Measurements from ENCODE around the gene SHB.

The SHB gene

GRCh38 chr9:38042626-38043357 is 26.2 kb downstream of the SHB start:
- no peak for DNase-seq (ENCODE audit: low read depth in 2 of 2)

DNA sequence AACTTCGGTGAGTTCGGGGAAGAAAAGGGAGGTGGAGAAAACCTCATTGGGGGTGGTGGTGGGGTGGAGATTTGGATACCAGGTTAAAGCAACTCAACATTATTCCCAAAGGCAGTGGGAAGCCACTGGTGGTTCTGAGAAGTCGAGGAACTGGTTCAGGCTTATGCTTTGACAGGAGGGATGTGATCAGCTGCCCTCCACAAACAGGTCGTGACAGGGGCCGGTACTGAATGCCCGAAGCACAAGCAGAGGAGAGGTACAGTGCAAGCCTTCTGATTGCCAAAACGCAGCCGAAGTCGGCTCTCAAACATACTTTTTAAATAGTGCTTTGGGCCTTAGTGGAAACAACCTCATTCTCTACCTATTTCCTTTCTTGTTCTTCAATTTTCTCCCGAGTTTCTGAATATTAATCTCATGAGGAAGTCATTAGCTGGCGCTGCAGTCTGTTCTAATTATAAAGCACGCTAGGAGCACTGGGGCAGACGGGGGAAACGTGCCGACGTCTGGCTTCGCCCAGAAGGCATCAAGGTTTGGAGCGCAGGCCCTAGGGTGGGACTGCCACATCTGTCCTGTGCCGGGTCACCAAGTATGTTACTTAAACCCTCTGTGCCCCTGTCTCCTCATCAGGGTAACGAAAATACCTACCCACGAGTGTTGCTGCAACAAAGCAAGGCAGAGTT is 27.3 kb downstream of the SHB start:
- no peak for DNase-seq (ENCODE audit: low read depth in 2 of 2)

DNA sequence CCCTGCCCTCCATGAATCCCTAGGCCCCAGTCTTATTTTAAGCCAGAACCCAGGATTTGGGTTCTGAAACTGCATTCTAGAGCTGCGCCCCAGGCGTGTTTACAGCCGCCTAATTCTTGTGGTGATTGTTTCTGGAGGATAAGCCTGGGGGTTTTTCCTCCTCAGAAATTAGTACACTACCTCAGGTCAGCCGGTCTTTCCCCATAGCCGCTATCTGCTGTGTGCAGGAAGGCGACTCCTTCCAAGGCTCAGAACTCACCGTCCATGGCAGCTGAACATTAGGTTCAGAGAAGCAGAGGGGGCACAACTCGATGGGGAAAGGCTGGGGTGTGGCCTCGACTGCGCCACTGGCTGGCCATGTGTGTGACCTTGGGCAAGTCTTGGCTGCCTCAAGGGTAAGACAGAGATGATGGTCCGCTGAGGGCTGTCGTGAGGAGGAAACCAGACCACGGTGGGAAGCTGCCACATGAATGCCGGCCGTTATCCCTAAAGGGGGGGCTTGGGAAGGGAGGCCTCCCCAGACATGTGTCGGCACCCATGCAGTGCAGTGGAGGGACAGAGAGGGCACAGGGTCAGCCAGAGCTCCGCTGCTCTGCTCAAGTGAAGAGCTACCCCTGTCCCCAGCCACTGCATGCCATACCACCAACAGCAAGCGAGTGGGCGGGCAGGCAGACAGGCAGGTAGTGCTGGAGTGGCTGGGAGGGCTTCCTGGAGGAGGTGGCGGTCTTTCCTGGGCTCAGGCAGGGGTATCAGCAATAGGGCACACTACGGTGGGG is 28.9 kb downstream of the SHB start:
- DNase-seq (ENCODE audit: low read depth in 2 of 2): no peak

DNA sequence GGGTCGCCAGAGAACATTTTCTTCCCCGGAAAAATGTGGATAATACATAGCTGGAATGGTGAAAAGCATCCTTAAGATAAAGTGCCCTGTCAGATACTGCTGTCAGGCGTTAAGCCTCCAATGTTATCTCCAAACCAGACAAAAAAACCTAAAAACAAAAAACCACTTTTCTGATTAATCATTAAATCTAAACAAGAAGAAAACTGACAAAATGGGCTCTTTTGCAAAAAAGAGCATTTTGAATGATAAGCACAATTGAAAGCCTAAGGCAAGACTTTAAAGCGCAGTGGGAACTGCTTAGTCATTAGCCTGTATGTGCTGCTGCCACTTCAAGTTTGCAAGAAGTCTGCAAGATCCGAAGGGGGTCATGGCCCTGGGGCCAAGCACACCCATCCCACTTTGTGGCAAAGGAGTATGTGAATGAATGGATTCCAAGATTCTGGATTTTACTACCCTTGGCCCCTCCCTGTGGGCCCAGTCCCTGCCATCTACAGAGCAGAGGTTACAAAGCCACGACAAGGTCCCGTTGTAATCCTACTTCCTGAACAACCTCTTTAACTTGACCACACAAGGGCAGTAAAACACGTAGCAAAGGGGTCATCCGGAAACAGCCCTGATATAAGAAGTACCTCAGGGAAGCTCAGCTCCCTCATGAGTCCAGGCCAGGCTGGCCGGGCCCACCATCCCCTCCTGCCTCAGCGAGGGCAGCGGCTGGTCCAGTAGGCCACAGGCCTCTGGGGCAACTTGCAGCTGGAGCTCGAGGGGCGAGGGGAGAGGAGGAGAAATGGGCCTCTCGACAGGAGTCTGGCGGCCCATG is 29.7 kb downstream of the SHB start:
- no peak for DNase-seq (ENCODE audit: low read depth in 2 of 2)

DNA sequence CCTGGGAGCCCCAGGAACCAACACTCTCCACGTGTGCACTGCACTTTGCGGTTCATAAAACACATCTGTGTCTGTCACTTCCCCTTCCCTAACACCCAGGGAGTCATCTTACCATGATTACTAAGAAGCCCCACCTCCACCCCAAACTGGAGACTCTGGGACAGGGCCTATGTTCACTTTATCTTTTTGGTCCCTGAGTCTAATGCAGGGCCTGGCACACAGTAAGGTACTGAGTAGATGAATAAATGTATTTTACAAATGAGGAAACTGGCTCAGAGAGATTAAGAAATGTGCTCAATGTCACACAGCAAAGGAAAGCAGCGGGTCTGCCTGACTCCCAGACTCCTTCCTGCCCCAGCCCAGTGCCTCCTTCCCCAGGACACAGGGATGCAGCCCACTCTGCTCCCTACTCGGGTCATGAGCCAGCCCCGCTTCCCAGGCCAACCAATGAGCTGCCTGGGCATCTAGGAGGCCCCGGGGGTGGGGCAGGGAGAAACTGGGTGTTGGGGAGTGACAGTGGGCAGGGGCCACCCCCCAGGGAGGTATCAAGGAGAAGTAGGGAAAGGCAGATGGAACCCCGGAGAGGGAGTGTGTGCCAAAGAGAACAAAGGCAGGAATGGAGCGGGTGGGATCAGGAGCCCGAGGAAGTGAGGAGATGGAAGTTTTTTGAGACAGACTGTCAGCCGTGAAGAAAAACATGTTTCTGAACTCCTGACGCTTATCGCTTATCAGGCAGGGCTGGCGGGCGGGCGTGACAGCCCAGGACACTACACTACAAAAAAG is 30.5 kb downstream of the SHB start:
- DNase-seq (ENCODE audit: low read depth in 2 of 2): no peak

GRCh38 chr9:38037981-38038306 is 31.1 kb downstream of the SHB start:
- no peak for DNase-seq (ENCODE audit: low read depth in 2 of 2)

DNA sequence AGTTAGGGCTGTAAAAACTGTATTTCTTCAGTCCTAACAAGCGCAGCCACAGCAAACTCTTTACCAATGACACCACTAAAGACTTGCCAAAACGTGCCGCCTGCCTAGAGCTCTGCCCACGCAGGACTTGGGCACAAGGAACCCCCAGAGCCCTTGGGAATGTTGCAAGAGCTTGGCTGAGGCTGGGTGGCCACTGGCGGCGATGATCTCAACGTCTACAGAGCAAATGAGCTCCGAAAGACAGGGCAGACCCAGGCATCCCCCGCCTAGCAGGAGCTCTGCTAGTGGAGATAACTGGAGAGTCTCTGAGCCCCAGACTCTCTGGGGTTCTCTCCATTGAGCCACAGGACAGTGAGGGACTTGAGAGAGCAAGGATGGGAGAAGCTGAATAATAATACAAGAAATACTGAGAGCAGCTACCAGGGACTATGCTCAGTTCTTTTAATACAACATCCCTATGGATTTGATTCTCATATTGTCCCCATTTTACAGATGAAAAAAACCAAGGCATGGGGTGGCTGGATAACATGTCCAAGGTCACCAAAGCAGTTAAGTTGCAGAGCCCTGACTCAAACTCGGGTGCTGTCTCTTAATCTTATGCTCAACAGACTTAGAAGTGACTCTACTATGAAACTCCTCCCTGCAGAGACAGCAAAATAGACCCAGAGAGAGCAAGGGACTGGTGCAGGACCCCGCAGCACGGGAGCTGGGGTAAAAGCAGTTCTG is 32.5 kb downstream of the SHB start:
- no peak for DNase-seq (ENCODE audit: low read depth in 2 of 2)

GRCh38 chr9:38035873-38036272 is 33.2 kb downstream of the SHB start:
- DNase-seq (ENCODE audit: low read depth in 2 of 2): no peak

DNA sequence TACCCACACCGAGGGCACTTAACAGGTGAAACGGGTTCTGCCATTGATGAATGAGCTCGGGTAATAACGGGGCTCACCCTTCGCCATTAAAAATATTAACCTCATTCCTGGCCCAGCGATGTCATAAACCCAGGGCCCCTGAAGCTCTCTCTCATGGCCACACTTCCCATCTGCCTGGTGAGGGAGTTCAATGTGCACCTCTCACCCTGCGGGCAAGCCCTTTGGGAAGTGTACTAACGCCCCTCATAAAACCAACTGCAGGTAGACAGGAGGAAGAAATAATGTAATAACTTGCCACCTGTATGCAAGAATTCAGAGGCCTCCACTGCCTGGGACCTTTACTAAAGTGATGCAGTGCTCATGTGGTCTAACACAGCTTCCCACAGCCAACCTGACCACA is 35.1 kb downstream of the SHB start:
- DNase-seq (ENCODE audit: low read depth in 2 of 2): no peak

DNA sequence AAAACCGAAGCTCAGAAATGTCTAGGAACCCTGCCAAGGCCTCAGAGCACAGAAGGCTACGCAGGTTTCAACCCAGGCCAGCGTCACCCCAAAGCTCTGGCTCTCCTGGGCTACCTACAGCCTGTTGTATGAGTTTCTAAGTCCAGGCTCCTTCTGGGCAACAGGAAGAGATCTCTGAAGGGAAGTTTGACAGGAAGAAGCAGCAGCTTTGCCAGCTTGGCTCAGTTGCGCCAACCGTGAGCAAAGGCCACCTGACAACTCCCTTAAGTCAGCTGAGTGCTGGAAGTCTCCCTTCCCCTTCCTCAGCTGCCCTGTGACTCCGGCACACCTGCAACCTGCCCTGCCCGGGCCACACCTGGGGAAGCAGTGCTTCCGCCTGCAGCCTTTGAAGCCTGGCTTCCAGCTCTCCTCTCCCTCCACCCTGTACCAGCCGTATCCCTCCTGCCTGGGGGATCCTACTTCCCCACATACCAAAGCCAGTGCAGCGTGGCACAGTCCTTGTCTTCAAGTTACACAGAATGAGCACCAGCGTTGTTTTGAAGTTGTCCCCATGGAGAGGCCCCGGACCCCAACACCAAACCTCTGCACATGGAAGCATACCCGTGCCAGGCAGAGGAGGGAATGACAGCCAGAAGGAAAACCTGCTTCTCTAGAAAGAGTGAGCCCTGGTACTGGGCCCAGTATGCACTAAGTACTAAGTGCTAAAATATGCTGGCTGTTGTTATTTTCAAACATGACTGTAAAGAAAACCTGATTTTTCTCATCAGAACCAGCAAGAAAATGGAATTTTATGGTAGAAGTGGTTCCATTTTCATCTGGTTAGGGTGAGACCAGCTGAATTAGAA is 36.5 kb downstream of the SHB start:
- DNase-seq (ENCODE audit: low read depth in 2 of 2): no peak

GRCh38 chr9:38031594-38031993 is 37.4 kb downstream of the SHB start:
- DNase-seq (ENCODE audit: low read depth in 2 of 2): no peak

DNA sequence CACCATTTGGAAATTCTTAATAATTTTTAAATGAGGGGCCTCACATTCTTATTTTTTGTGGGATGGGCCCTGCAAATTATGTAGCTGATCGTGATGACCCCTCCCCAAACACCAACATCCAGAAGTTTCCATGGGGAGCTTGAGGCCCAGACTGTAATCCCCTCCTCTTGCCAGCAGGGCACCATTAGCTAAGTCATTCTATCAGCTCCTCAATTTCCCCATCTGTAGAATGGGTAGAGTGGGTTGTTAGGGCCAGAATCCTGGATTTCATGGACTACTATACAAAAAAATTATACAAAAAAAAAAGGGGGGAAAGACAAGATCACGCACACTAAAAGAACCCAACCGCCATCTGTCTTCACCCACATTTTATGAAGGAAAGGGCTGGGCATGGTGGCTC is 38.4 kb downstream of the SHB start:
- DNase-seq (ENCODE audit: low read depth in 2 of 2): no peak

GRCh38 chr9:38029915-38030638 is 39.0 kb downstream of the SHB start:
- no peak for DNase-seq (ENCODE audit: low read depth in 2 of 2)

DNA sequence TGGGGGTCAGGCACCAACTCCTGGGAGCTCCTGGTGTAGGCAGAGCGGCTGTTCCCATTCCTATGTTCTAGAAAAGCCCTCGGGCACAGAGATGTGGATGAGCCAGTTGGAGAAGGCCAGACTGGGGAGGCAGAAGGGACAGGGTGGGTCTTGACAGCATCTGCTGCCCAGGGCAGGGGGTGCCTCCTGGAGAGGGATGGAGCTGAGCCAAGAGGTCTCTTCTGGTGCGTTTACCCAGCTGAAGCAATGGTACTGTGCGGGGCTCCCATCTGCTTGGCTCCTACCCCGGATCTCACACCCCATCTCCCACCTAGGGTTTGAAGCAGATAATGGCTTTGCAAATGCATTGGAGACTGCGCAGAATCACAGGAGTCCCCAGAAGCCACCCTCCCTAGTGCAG is 41.3 kb downstream of the SHB start:
- no peak for DNase-seq (ENCODE audit: low read depth in 2 of 2)

DNA sequence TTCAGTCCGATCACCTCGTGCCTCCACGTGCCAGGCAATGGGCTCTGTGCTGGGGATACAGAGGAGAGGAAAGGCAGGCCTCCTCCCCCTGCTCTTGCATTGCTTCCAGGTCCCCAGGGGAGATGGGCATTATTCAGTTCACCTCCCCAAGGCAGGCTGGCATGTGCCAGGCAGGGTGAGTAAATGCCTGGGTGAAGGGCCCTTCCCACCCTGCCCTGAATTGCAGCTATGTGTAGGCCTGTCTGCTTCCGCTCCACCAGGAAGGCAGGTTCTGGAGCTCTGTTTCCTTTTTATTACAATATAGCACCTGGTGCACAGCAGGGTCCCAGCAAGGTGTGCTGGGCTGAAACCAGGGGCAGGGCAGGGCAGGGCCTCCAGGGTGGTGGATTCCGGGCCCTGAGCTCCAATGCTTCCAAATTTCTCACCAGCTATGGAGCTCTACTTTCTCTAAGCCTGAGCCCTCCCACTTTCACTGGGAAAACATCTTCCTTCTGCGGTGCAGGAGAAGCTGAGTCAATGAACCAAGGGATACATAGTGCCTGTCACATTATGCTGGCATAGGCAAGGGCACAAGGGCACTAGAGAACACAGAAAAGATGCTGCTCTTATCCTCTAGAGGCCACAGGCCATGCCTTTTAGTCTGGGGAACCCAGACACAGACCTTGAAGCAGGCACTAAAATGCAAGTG is 42.0 kb downstream of the SHB start:
- no peak for DNase-seq (ENCODE audit: low read depth in 2 of 2)

DNA sequence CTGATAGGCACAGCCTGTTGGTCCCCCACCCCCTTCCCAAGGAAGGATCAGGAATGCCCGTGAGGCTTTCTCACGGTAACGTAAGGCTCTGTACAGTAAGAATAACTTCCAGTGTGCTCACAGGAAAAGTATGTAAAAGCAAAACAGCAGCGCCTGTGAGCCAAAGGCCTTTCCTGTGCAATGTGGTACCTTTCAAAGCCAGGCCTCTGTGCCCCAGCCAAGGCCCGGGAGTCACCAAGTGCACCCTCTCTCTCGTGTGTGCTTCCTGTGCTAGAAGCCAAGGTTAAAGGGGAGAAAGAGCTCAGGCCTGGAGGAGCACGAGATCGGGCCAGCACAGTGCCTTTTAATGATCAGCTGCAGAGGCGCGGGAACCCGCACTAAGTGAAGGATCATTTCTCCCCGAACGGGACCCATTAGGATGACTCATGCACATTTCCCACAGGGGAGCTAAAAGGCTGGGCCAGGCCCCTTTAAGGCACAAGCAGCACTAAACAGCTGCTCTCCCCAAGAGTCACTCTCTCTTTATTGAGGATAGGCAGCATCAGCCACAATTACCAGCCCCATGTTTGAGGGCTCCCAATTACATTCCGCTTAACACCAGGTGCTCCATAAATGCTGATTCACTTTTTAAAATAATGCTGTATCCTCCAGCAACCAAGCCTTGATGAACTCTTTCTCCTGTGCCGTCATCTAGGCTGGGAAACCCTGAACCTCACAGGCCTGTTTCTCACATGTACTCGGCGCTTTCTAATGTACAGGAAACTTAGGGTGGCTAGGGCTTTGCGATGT is 42.8 kb downstream of the SHB start:
- DNase-seq (ENCODE audit: low read depth in 2 of 2): no peak

DNA sequence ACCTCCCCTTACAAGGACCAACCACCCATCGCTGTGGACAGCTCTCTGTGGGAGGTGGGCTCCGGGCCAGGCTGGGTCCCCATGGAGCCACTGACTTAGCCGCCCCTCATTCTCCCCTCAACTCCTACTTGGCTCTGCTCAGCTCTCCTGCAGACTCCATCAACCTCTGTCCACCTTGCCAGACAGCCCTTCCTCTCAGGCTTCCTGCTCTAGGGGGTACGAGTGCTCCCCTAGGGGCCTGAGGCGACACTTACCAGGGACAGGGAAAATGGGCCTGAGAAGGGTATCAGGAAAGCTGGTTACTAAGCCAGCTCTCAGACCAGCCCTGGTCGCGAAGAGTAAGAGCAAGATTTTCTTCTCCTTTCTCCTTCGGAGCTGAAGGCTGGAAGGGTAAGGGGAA is 43.9 kb downstream of the SHB start:
- no peak for DNase-seq (ENCODE audit: low read depth in 2 of 2)

Data from activated CD4-positive, alpha-beta T cell treated with anti-CD3 and anti-CD28 coated beads for 24 hours (primary cell).